HepG2 (cell line): Measurements from ENCODE around the gene B4GALT3. TPM values are rescaled to one million over a fixed set of nuclear protein-coding genes. Genes with fewer than 3 reads are reported as not detected.

Experiments used
- BCL3 ChIP-seq: sonication (generic); formaldehyde crosslinking; IDR thresholded peaks from 2 replicates; pipeline ENCODE4 v1.5.1; 2020; ENCODE audit warnings: mild to moderate bottlenecking, missing genetic modification reagents, moderate library complexity
- BRD4 ChIP-seq: sonication (generic); formaldehyde crosslinking; IDR thresholded peaks from 2 replicates; pipeline ENCODE4 v1.4.0; 2020; ENCODE audit warnings: missing genetic modification reagents
- HOXA5 ChIP-seq: sonication (generic); formaldehyde crosslinking; IDR thresholded peaks from 2 replicates; pipeline ENCODE4 v1.4.0; 2020; ENCODE audit warnings: missing genetic modification reagents
- NCOA5 ChIP-seq: sonication (generic); formaldehyde crosslinking; IDR thresholded peaks from 2 replicates; pipeline ENCODE4 v1.4.0; 2020; ENCODE audit warnings: missing genetic modification reagents
- NFKB2 ChIP-seq: sonication (generic); formaldehyde crosslinking; IDR thresholded peaks from 2 replicates; pipeline ENCODE4 v1.4.0; 2020; ENCODE audit warnings: missing genetic modification reagents, borderline replicate concordance
- SP1 ChIP-seq, 2 experiments: fragments of 450-650 bp in 1 of 2; sonication (generic) in 1 of 2; formaldehyde crosslinking in 1 of 2; IDR thresholded peaks; 2 replicates each; pipeline versions ENCODE4 v1.4.0 to v1.6.1; 2016 to 2020; ENCODE audit warnings: missing genetic modification reagents in 1 of 2
- TAF15 ChIP-seq: fragments of 200-400 bp; formaldehyde crosslinking; IDR thresholded peaks from one replicate; pipeline ENCODE4 v1.6.1; 2018; ENCODE audit warnings: mild to moderate bottlenecking, low read depth, low read length; ENCODE audit not compliant: poor library complexity, severe bottlenecking
- THAP11 ChIP-seq: IDR thresholded peaks from 2 replicates; pipeline ENCODE4 v1.6.1; 2016; ENCODE audit warnings: missing biosample characterization, missing genetic modification reagents
- TMF1 ChIP-seq: sonication (generic); formaldehyde crosslinking; IDR thresholded peaks from 2 replicates; pipeline ENCODE4 v1.8.1; 2022; ENCODE audit warnings: low read depth, missing genetic modification reagents
- ZFP62 ChIP-seq: sonication (generic); formaldehyde crosslinking; IDR thresholded peaks from 2 replicates; pipeline ENCODE4 v1.4.0; 2020; ENCODE audit warnings: missing genetic modification reagents
- ZKSCAN8 ChIP-seq: IDR thresholded peaks from 2 replicates; pipeline ENCODE4 v1.6.1; 2016; ENCODE audit warnings: borderline replicate concordance, missing genetic modification reagents, missing compliant biosample characterization
- ZNF274 ChIP-seq: sonication (generic); formaldehyde crosslinking; IDR thresholded peaks from 2 replicates; pipeline ENCODE4 v1.5.1; 2020; ENCODE audit warnings: mild to moderate bottlenecking, missing genetic modification reagents
- ZNF333 ChIP-seq: sonication (generic); formaldehyde crosslinking; IDR thresholded peaks from 2 replicates; pipeline ENCODE4 v1.4.0; 2020; ENCODE audit warnings: mild to moderate bottlenecking, missing genetic modification reagents, borderline replicate concordance
- ZNF451 ChIP-seq: sonication (generic); formaldehyde crosslinking; IDR thresholded peaks from 2 replicates; pipeline ENCODE4 v1.5.0; 2020; ENCODE audit warnings: mild to moderate bottlenecking, missing genetic modification reagents
- ZNF570 ChIP-seq: sonication (generic); formaldehyde crosslinking; IDR thresholded peaks from 2 replicates; pipeline ENCODE4 v1.4.0; 2020; ENCODE audit warnings: mild to moderate bottlenecking, missing genetic modification reagents, borderline replicate concordance
- ZNF749 ChIP-seq: sonication (generic); formaldehyde crosslinking; IDR thresholded peaks from 2 replicates; pipeline ENCODE4 v1.8.0; 2022; ENCODE audit warnings: mild to moderate bottlenecking, missing genetic modification reagents, moderate library complexity, borderline replicate concordance
- ZNF883 ChIP-seq: sonication (generic); formaldehyde crosslinking; IDR thresholded peaks from 2 replicates; pipeline ENCODE4 v1.5.1; 2020; ENCODE audit warnings: mild to moderate bottlenecking, missing genetic modification reagents; ENCODE audit errors: not compliant biosample characterization
- ZSCAN20 ChIP-seq: sonication (generic); formaldehyde crosslinking; IDR thresholded peaks from 2 replicates; pipeline ENCODE4 v1.4.0; 2020; ENCODE audit warnings: missing genetic modification reagents, mild to moderate bottlenecking, borderline replicate concordance
- ZSCAN25 ChIP-seq: sonication (generic); formaldehyde crosslinking; IDR thresholded peaks from 2 replicates; pipeline ENCODE4 v1.8.0; 2022; ENCODE audit warnings: mild to moderate bottlenecking, missing genetic modification reagents
- polyA plus RNA-seq, 8 experiments: library from polyadenylated mRNA; depleted of rRNA in 3 of 8; stranded (reverse) in 7 of 8; unstranded in 1 of 8; fragments of >200 nt; fragmentation: Illumina TruSeq in 4 of 8; extraction: Trizol in 4 of 8; gene quantifications; 2 replicates each; pipeline versions ENCODE4 v1.2.1 to v1.2.3, GENCODE V29; 2011 to 2016; ENCODE audit warnings: low read depth in 4 of 8, missing spikeins in 1 of 8, mixed read lengths in 1 of 8; ENCODE audit not compliant: insufficient read depth in 1 of 8
- total RNA-seq, 5 experiments: library from RNA; depleted of rRNA; stranded (reverse); fragments of >200 nt; fragmentation: Illumina TruSeq; extraction: Trizol; gene quantifications; 2 replicates each; pipeline ENCODE4 v1.2.3, GENCODE V29; 2016; ENCODE audit warnings: low read depth in 1 of 5
- TF ChIP-seq, protein P1 (sequence below): sonication (generic); formaldehyde crosslinking; IDR thresholded peaks from 2 replicates; pipeline ENCODE4 v1.4.0; 2020; ENCODE audit warnings: missing genetic modification reagents, borderline replicate concordance
- TF ChIP-seq, protein P2 (sequence below): IDR thresholded peaks from 2 replicates; pipeline ENCODE4 v1.6.1; 2012; ENCODE audit warnings: inconsistent platforms
- TF ChIP-seq, protein P3 (sequence below): sonication (generic); formaldehyde crosslinking; IDR thresholded peaks from 2 replicates; pipeline ENCODE4 v1.4.0; 2020; ENCODE audit warnings: missing genetic modification reagents, borderline replicate concordance

The B4GALT3 gene
- total and polyA plus RNA-seq, 2 of the 13 experiments (the other 11 are each of a cell fraction or from before 2014, with no cell fraction given), result 35.6 to 40.4 TPM

GRCh38 chr1:161159087-161159912 lies 18.0 kb downstream of the B4GALT3 start, which contains the start of gene USP21 (continued):
- TF ChIP-seq, protein P1, sequence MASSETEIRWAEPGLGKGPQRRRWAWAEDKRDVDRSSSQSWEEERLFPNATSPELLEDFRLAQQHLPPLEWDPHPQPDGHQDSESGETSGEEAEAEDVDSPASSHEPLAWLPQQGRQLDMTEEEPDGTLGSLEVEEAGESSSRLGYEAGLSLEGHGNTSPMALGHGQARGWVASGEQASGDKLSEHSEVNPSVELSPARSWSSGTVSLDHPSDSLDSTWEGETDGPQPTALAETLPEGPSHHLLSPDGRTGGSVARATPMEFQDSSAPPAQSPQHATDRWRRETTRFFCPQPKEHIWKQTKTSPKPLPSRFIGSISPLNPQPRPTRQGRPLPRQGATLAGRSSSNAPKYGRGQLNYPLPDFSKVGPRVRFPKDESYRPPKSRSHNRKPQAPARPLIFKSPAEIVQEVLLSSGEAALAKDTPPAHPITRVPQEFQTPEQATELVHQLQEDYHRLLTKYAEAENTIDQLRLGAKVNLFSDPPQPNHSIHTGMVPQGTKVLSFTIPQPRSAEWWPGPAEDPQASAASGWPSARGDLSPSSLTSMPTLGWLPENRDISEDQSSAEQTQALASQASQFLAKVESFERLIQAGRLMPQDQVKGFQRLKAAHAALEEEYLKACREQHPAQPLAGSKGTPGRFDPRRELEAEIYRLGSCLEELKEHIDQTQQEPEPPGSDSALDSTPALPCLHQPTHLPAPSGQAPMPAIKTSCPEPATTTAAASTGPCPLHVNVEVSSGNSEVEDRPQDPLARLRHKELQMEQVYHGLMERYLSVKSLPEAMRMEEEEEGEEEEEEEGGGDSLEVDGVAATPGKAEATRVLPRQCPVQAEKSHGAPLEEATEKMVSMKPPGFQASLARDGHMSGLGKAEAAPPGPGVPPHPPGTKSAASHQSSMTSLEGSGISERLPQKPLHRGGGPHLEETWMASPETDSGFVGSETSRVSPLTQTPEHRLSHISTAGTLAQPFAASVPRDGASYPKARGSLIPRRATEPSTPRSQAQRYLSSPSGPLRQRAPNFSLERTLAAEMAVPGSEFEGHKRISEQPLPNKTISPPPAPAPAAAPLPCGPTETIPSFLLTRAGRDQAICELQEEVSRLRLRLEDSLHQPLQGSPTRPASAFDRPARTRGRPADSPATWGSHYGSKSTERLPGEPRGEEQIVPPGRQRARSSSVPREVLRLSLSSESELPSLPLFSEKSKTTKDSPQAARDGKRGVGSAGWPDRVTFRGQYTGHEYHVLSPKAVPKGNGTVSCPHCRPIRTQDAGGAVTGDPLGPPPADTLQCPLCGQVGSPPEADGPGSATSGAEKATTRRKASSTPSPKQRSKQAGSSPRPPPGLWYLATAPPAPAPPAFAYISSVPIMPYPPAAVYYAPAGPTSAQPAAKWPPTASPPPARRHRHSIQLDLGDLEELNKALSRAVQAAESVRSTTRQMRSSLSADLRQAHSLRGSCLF (CRISPR knock-in tag), result no peak
- TF ChIP-seq ZNF333 (CRISPR knock-in tag), result no peak
- TF ChIP-seq HOXA5 (CRISPR knock-in tag), result no peak; the same call in 1 of the 2 replicates
- peak; percentile 40; the same call in 1 of the 2 replicates for TF ChIP-seq NFKB2 (CRISPR knock-in tag)
- TF ChIP-seq ZFP62 (CRISPR knock-in tag), result no peak
- TF ChIP-seq ZSCAN20 (CRISPR knock-in tag), result no peak
- TF ChIP-seq BCL3 (CRISPR knock-in tag), result 0 out of 2 replicates have a peak, but pooled peaks have one; percentile 49
- peak; percentile 78; the same call in 1 of the 2 replicates for TF ChIP-seq BRD4 (CRISPR knock-in tag)
- TF ChIP-seq ZKSCAN8 (CRISPR knock-in tag), result no peak
- 0 out of 2 replicates have a peak, but pooled peaks have one; percentile 41 for TF ChIP-seq ZNF749
- TF ChIP-seq, protein P2, sequence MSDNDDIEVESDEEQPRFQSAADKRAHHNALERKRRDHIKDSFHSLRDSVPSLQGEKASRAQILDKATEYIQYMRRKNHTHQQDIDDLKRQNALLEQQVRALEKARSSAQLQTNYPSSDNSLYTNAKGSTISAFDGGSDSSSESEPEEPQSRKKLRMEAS, result peak; percentile 42; the same call in 1 of the 2 replicates
- TF ChIP-seq ZNF274 (CRISPR knock-in tag), result no peak
- no peak for TF ChIP-seq SP1 (IDR thresholded peaks at IDR 0.05)
- peak; percentile 75 for TF ChIP-seq SP1 (CRISPR knock-in tag; IDR thresholded peaks at IDR 0.05)
- TF ChIP-seq ZNF883 (CRISPR knock-in tag), result peak; percentile 84
- no peak for TF ChIP-seq ZNF451 (CRISPR knock-in tag)
- TF ChIP-seq NCOA5 (CRISPR knock-in tag), result no peak
- TF ChIP-seq ZSCAN25 (CRISPR knock-in tag), result peak; percentile 37; the same call in 1 of the 2 replicates
- no peak for TF ChIP-seq ZNF570
- TF ChIP-seq, protein P3, sequence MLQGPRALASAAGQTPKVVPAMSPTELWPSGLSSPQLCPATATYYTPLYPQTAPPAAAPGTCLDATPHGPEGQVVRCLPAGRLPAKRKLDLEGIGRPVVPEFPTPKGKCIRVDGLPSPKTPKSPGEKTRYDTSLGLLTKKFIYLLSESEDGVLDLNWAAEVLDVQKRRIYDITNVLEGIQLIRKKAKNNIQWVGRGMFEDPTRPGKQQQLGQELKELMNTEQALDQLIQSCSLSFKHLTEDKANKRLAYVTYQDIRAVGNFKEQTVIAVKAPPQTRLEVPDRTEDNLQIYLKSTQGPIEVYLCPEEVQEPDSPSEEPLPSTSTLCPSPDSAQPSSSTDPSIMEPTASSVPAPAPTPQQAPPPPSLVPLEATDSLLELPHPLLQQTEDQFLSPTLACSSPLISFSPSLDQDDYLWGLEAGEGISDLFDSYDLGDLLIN (CRISPR knock-in tag), result no peak
- TF ChIP-seq TAF15, result peak; percentile 84
- TF ChIP-seq TMF1 (CRISPR knock-in tag), result no peak
- peak; percentile 78 for TF ChIP-seq THAP11
